DND-41 (cell line): Measurements from ENCODE around the gene SIGLEC8.

Experiments
- CTCF ChIP-seq: IDR thresholded peaks from 2 replicates; pipeline ENCODE4 v1.5.1; 2012; ENCODE audit warnings: borderline replicate concordance, low read length, moderate library complexity, mild to moderate bottlenecking; ENCODE audit not compliant: poor library complexity, severe bottlenecking; ENCODE audit errors: extremely low read depth
- EZH2 ChIP-seq: IDR thresholded peaks from 3 replicates; pipeline ENCODE4 v1.6.1; 2012; ENCODE audit warnings: borderline replicate concordance, low read depth, mild to moderate bottlenecking, moderate library complexity, low read length, inconsistent platforms; ENCODE audit not compliant: severe bottlenecking

GRCh38 chr19:51421229-51422052 is 36.8 kb downstream of the SIGLEC8 start:
- TF ChIP-seq CTCF (no peak), EZH2 (no peak)
